Panc1 (cell line): Measurements from ENCODE around the gene TOM1. TPM values are rescaled to one million over a fixed set of nuclear protein-coding genes. Genes with fewer than 3 reads are reported as not detected.

Experiments
- ATAC-seq: fragments of 200-7000 bp; cut with Tn5 transposase; 2 replicates; pipeline ENCODE4 v1.9.1; 2020; ENCODE audit warnings: mild to moderate bottlenecking, moderate library complexity
- BruUV-seq: library from RNA; stranded (reverse); fragments of 400-500 nt; replicated peaks from 2 replicates; lab custom pipeline; 2021; lab: Mats Ljungman, UMichigan
- CTCF ChIA-PET: fragments of 300-600 bp; sonication (Branson Sonifier 250); formaldehyde crosslinking; loops from one replicate; lab custom pipeline; 2022; ENCODE audit warnings: antibody characterized with exemption; lab: Charles Lee
- POLR2A ChIA-PET: fragments of 300-600 bp; sonication (Branson Sonifier 250); formaldehyde crosslinking; loops from one replicate; lab custom pipeline; 2022; ENCODE audit warnings: antibody characterized with exemption; lab: Charles Lee
- DNase-seq: peaks from one replicate; pipeline ENCODE4 v3.0.0-alpha.2; 2010; ENCODE audit warnings: low read depth, low spot score
- H3K27ac ChIP-seq: 2 replicates; pipeline ENCODE4 v1.5.1; 2011; ENCODE audit warnings: mild to moderate bottlenecking, low read length, inconsistent platforms
- H3K27me3 ChIP-seq: fragments of 200-500 bp; sonication (Bioruptor generic); 2 replicates; pipeline ENCODE4 v1.6.0; 2014; ENCODE audit warnings: low read length, inconsistent platforms; ENCODE audit not compliant: control insufficient read depth, insufficient read depth
- H3K36me3 ChIP-seq: fragments of 200-500 bp; sonication (Bioruptor generic); 2 replicates; pipeline ENCODE4 v1.5.1; 2014; ENCODE audit warnings: inconsistent platforms, mild to moderate bottlenecking, low read length, moderate library complexity; ENCODE audit not compliant: control insufficient read depth, insufficient read depth
- H3K4me1 ChIP-seq: 2 replicates; pipeline ENCODE4 v1.5.1; 2011; ENCODE audit warnings: inconsistent platforms, mild to moderate bottlenecking, low read length, moderate library complexity; ENCODE audit not compliant: control insufficient read depth, insufficient read depth
- H3K4me3 ChIP-seq, 2 experiments: 2 replicates each; pipeline ENCODE4 v1.5.1; 2011 to 2012; ENCODE audit warnings: low read depth in 2 of 2, low read length in 2 of 2, mild to moderate bottlenecking in 2 of 2, inconsistent platforms in 1 of 2, moderate library complexity in 1 of 2
- H3K9me3 ChIP-seq: fragments of 200-500 bp; sonication (Bioruptor generic); 2 replicates; pipeline ENCODE4 v1.5.1; 2014; ENCODE audit warnings: low read depth, mild to moderate bottlenecking, inconsistent platforms, low read length, moderate library complexity; ENCODE audit not compliant: control insufficient read depth, insufficient read depth
- CTCF ChIP-seq: fragments of 450-650 bp; IDR thresholded peaks from 2 replicates; pipeline ENCODE4 v1.5.1; 2017; ENCODE audit warnings: mild to moderate bottlenecking
- POLR2AphosphoS5 ChIP-seq: IDR thresholded peaks from 2 replicates; pipeline ENCODE4 v1.6.1; 2012; ENCODE audit warnings: mild to moderate bottlenecking, low read depth, low read length, moderate library complexity
- REST ChIP-seq, 2 experiments: IDR thresholded peaks; 2 replicates each; pipeline ENCODE4 v1.6.1; 2011 to 2012; ENCODE audit warnings: low read depth in 2 of 2, control low read depth in 1 of 2, low read length in 1 of 2, mild to moderate bottlenecking in 1 of 2, moderate library complexity in 1 of 2; ENCODE audit not compliant: insufficient read depth in 1 of 2
- SIN3A ChIP-seq: IDR thresholded peaks from 2 replicates; pipeline ENCODE4 v1.6.1; 2012; ENCODE audit warnings: low read depth, mild to moderate bottlenecking, low read length, moderate library complexity, borderline replicate concordance; ENCODE audit not compliant: insufficient read depth
- TCF7L2 ChIP-seq: IDR thresholded peaks from 2 replicates; pipeline ENCODE4 v1.6.1; 2011; ENCODE audit warnings: mild to moderate bottlenecking, low read depth, low read length, inconsistent platforms
- in situ Hi-C: cut with HindIII; loops from 2 replicates; pipeline ENCODE4 v1.10.0; 2016; ENCODE audit warnings: low sequenced_read_pairs, low pct_unique_long_range_greater_than_20kb
- intact Hi-C: fragments of 100-400 bp; cut with micrococcal nuclease; formaldehyde crosslinking; loops from one replicate; pipeline ENCODE4 v1.10.0; 2022; ENCODE audit not compliant: unreplicated experiment
- total RNA-seq: library from RNA; stranded (reverse); gene quantifications from one replicate; pipeline ENCODE4 v1.2.1, GENCODE V29; 2021; ENCODE audit not compliant: unreplicated experiment

TOM1 gene
- total RNA-seq, 1 experiment from 2014 or later, result 32.7 TPM

GRCh38 chr22:35315855-35316745, 16.4 kb downstream of the TOM1 start:
- intact Hi-C loops, result no loop called here
- Histone ChIP-seq H3K36me3 (no peaks in the 10 kb centered on the region), H3K27ac (no peak overlapping the region), H3K4me1 (peaks cover 20% of the 10 kb centered on the region), H3K9me3 (no peaks in the 10 kb centered on the region), H3K27me3 (no peaks in the 10 kb centered on the region), H3K4me3 (no peak overlapping the region)
- ChIA-PET CTCF (no interaction called here), POLR2A (no interaction called here)
- ATAC-seq (no peak), DNase-seq (no peak)
- no peak for TF ChIP-seq POLR2AphosphoS5
- TF ChIP-seq SIN3A, result no peak
- TF ChIP-seq CTCF, result no peak
- TF ChIP-seq REST (IDR thresholded peaks at IDR 0.05; ENCODE audit: insufficient read depth in 1 of 2, low read depth in 2 of 2, low read length in 1 of 2), result no peak
- no peak for TF ChIP-seq TCF7L2
- BruUV-seq, result no TSS peak
- in situ Hi-C loops, result no loop called here

- BruUV-seq, result no TSS peak
- Histone ChIP-seq H3K27ac (no peak overlapping the region), H3K9me3 (no peaks in the 10 kb centered on the region), H3K36me3 (no peaks in the 10 kb centered on the region), H3K4me1 (peaks cover 15% of the 10 kb centered on the region), H3K4me3 (no peak overlapping the region), H3K27me3 (no peaks in the 10 kb centered on the region)
- DNase-seq (no peak), ATAC-seq (no peak)
- POLR2A ChIA-PET, result no interaction called here
- CTCF ChIA-PET, result no interaction called here
- in situ Hi-C loops (no loop called here), intact Hi-C loops (no loop called here)
- TF ChIP-seq REST (IDR thresholded peaks at IDR 0.05; ENCODE audit: insufficient read depth in 1 of 2, low read depth in 2 of 2, low read length in 1 of 2) (no peak), SIN3A (no peak)
Observed at GRCh38 chr22:35316751-35317150, 17.1 kb downstream of the TOM1 start.
